Panc1 (cell line): ENCODE data around the gene CHRM1. TPM values are rescaled to one million over a fixed set of nuclear protein-coding genes. Genes with fewer than 3 reads are reported as not detected.

Source experiments
- ATAC-seq: fragments of 200-7000 bp; cut with Tn5 transposase; 2 replicates; pipeline ENCODE4 v1.9.1; 2020; ENCODE audit warnings: mild to moderate bottlenecking, moderate library complexity
- BruUV-seq: library from RNA; stranded (reverse); fragments of 400-500 nt; replicated peaks from 2 replicates; lab custom pipeline; 2021; lab: Mats Ljungman, UMichigan
- CTCF ChIA-PET: fragments of 300-600 bp; sonication (Branson Sonifier 250); formaldehyde crosslinking; loops from one replicate; lab custom pipeline; 2022; ENCODE audit warnings: antibody characterized with exemption; lab: Charles Lee
- POLR2A ChIA-PET: fragments of 300-600 bp; sonication (Branson Sonifier 250); formaldehyde crosslinking; loops from one replicate; lab custom pipeline; 2022; ENCODE audit warnings: antibody characterized with exemption; lab: Charles Lee
- DNase-seq: peaks from one replicate; pipeline ENCODE4 v3.0.0-alpha.2; 2010; ENCODE audit warnings: low read depth, low spot score
- H3K27ac ChIP-seq: 2 replicates; pipeline ENCODE4 v1.5.1; 2011; ENCODE audit warnings: mild to moderate bottlenecking, low read length, inconsistent platforms
- H3K27me3 ChIP-seq: fragments of 200-500 bp; sonication (Bioruptor generic); 2 replicates; pipeline ENCODE4 v1.6.0; 2014; ENCODE audit warnings: low read length, inconsistent platforms; ENCODE audit not compliant: control insufficient read depth, insufficient read depth
- H3K36me3 ChIP-seq: fragments of 200-500 bp; sonication (Bioruptor generic); 2 replicates; pipeline ENCODE4 v1.5.1; 2014; ENCODE audit warnings: inconsistent platforms, mild to moderate bottlenecking, low read length, moderate library complexity; ENCODE audit not compliant: control insufficient read depth, insufficient read depth
- H3K4me1 ChIP-seq: 2 replicates; pipeline ENCODE4 v1.5.1; 2011; ENCODE audit warnings: inconsistent platforms, mild to moderate bottlenecking, low read length, moderate library complexity; ENCODE audit not compliant: control insufficient read depth, insufficient read depth
- H3K4me3 ChIP-seq, 2 experiments: 2 replicates each; pipeline ENCODE4 v1.5.1; 2011 to 2012; ENCODE audit warnings: low read depth in 2 of 2, low read length in 2 of 2, mild to moderate bottlenecking in 2 of 2, inconsistent platforms in 1 of 2, moderate library complexity in 1 of 2
- H3K9me3 ChIP-seq: fragments of 200-500 bp; sonication (Bioruptor generic); 2 replicates; pipeline ENCODE4 v1.5.1; 2014; ENCODE audit warnings: low read depth, mild to moderate bottlenecking, inconsistent platforms, low read length, moderate library complexity; ENCODE audit not compliant: control insufficient read depth, insufficient read depth
- CTCF ChIP-seq: fragments of 450-650 bp; IDR thresholded peaks from 2 replicates; pipeline ENCODE4 v1.5.1; 2017; ENCODE audit warnings: mild to moderate bottlenecking
- POLR2AphosphoS5 ChIP-seq: IDR thresholded peaks from 2 replicates; pipeline ENCODE4 v1.6.1; 2012; ENCODE audit warnings: mild to moderate bottlenecking, low read depth, low read length, moderate library complexity
- REST ChIP-seq, 2 experiments: IDR thresholded peaks; 2 replicates each; pipeline ENCODE4 v1.6.1; 2011 to 2012; ENCODE audit warnings: low read depth in 2 of 2, control low read depth in 1 of 2, low read length in 1 of 2, mild to moderate bottlenecking in 1 of 2, moderate library complexity in 1 of 2; ENCODE audit not compliant: insufficient read depth in 1 of 2
- SIN3A ChIP-seq: IDR thresholded peaks from 2 replicates; pipeline ENCODE4 v1.6.1; 2012; ENCODE audit warnings: low read depth, mild to moderate bottlenecking, low read length, moderate library complexity, borderline replicate concordance; ENCODE audit not compliant: insufficient read depth
- TCF7L2 ChIP-seq: IDR thresholded peaks from 2 replicates; pipeline ENCODE4 v1.6.1; 2011; ENCODE audit warnings: mild to moderate bottlenecking, low read depth, low read length, inconsistent platforms
- in situ Hi-C: cut with HindIII; loops from 2 replicates; pipeline ENCODE4 v1.10.0; 2016; ENCODE audit warnings: low sequenced_read_pairs, low pct_unique_long_range_greater_than_20kb
- intact Hi-C: fragments of 100-400 bp; cut with micrococcal nuclease; formaldehyde crosslinking; loops from one replicate; pipeline ENCODE4 v1.10.0; 2022; ENCODE audit not compliant: unreplicated experiment
- total RNA-seq: library from RNA; stranded (reverse); gene quantifications from one replicate; pipeline ENCODE4 v1.2.1, GENCODE V29; 2021; ENCODE audit not compliant: unreplicated experiment

CHRM1 gene
- total RNA-seq, 1 experiment from 2014 or later, result not detected

- POLR2A ChIA-PET, result no interaction called here
- Histone ChIP-seq H3K27ac (no peak overlapping the region), H3K9me3 (no peaks in the 10 kb centered on the region), H3K4me3 (no peak overlapping the region), H3K27me3 (no peaks in the 10 kb centered on the region), H3K4me1 (no peaks in the 10 kb centered on the region), H3K36me3 (no peaks in the 10 kb centered on the region)
- intact Hi-C loops (no loop called here), in situ Hi-C loops (no loop called here)
- CTCF ChIA-PET, result no interaction called here
- ATAC-seq (no peak), DNase-seq (no peak)
- no peak for TF ChIP-seq CTCF
- TF ChIP-seq POLR2AphosphoS5, result no peak
- TF ChIP-seq TCF7L2, result no peak
- no peak for TF ChIP-seq REST (IDR thresholded peaks at IDR 0.05; ENCODE audit: insufficient read depth in 1 of 2, low read depth in 2 of 2, low read length in 1 of 2)
- TF ChIP-seq SIN3A, result no peak
- BruUV-seq, result no TSS peak
These were observed 25.1 kb downstream of the CHRM1 start for GRCh38 chr11:62896049-62896448.

- Histone ChIP-seq H3K36me3 (no peaks in the 10 kb centered on the region), H3K4me1 (no peaks in the 10 kb centered on the region), H3K9me3 (no peaks in the 10 kb centered on the region), H3K27ac (no peak overlapping the region), H3K4me3 (no peak overlapping the region), H3K27me3 (no peaks in the 10 kb centered on the region)
- no peak for ATAC-seq
- no peak for DNase-seq
- TF ChIP-seq POLR2AphosphoS5 (no peak), TCF7L2 (no peak), SIN3A (no peak), CTCF (no peak), REST (IDR thresholded peaks at IDR 0.05; ENCODE audit: insufficient read depth in 1 of 2, low read depth in 2 of 2, low read length in 1 of 2) (no peak)
- BruUV-seq, result no TSS peak
- CTCF ChIA-PET, result no interaction called here
- intact Hi-C loops, result no loop called here
- POLR2A ChIA-PET, result no interaction called here
- in situ Hi-C loops, result no loop called here
These were observed 25.7 kb downstream of the CHRM1 start for GRCh38 chr11:62895501-62895900.
